ENCODE measurements around the gene HRC. TPM values are rescaled to one million over a fixed set of nuclear protein-coding genes. Genes with fewer than 3 reads are reported as not detected.

The HRC gene
- polyA plus RNA-seq, 1 of the 3 experiments (the other 2 are of a cell fraction): not detected

DNA sequence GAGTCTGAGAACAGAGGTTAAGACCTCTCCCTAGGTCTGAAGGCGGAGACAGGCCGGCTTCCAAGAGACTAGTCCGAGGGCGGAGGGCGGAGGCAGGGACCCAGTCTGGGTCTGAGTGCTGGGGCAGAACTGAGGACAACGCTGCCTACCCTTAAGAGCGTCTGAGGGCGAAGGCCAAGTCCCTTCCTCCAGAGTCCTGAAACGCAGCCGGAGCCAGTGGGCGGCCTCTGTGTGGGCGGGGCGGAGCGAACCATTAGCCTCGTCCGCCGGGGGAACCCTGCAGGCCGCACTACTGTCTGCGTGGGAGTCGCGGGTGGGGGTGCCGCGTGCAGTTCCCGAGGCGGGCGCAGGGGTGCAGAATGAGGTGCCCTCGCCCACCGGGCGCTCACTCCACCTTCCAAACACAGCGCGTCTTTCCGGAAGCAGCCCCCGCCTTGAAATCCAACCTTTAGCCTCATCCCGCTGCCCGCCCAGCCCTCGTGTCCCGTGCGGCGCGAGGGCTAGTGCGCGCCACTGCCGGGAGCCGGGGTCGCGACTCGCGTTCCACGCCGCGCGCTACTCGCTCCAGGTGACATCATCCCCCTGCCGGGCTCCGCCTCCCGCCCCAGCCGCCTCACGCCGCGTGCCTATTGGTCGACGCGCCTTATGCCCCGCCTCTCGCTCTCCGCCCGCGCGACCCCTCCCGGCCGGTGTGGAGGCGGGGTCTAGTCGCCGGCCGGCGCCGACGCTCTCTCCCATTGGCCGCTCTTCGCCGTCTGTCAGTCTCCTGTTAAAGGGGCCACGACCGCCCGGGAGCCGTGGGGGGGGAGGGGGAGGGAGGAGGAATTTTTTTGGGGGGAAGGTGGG lies 36.4 kb downstream of the HRC start, which contains the start of gene C19orf73 (continued):
- TF ChIP-seq, protein P1, sequence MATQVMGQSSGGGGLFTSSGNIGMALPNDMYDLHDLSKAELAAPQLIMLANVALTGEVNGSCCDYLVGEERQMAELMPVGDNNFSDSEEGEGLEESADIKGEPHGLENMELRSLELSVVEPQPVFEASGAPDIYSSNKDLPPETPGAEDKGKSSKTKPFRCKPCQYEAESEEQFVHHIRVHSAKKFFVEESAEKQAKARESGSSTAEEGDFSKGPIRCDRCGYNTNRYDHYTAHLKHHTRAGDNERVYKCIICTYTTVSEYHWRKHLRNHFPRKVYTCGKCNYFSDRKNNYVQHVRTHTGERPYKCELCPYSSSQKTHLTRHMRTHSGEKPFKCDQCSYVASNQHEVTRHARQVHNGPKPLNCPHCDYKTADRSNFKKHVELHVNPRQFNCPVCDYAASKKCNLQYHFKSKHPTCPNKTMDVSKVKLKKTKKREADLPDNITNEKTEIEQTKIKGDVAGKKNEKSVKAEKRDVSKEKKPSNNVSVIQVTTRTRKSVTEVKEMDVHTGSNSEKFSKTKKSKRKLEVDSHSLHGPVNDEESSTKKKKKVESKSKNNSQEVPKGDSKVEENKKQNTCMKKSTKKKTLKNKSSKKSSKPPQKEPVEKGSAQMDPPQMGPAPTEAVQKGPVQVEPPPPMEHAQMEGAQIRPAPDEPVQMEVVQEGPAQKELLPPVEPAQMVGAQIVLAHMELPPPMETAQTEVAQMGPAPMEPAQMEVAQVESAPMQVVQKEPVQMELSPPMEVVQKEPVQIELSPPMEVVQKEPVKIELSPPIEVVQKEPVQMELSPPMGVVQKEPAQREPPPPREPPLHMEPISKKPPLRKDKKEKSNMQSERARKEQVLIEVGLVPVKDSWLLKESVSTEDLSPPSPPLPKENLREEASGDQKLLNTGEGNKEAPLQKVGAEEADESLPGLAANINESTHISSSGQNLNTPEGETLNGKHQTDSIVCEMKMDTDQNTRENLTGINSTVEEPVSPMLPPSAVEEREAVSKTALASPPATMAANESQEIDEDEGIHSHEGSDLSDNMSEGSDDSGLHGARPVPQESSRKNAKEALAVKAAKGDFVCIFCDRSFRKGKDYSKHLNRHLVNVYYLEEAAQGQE (IDR thresholded peaks at IDR 0.05; ENCODE audit: low read depth, low read length): 0 out of 2 replicates have a peak, but pooled peaks have one; percentile 51
- TF ChIP-seq MEF2A (IDR thresholded peaks at IDR 0.05; ENCODE audit: borderline replicate concordance, low read depth) (no peak), TCF12 (IDR thresholded peaks at IDR 0.05) (no peak), SIN3A (IDR thresholded peaks at IDR 0.05; ENCODE audit: borderline replicate concordance, low read depth, low read length) (no peak), TEAD4 (IDR thresholded peaks at IDR 0.05; ENCODE audit: borderline replicate concordance, insufficient read depth) (no peak), RAD21 (IDR thresholded peaks at IDR 0.05; ENCODE audit: low read length) (no peak), NRF1 (IDR thresholded peaks at IDR 0.05; ENCODE audit: low read depth, low read length) (peak; percentile 28; the same call in 1 of the 2 replicates), GATA2 (CRISPR knock-in tag; IDR thresholded peaks at IDR 0.05) (no peak), RFX5 (IDR thresholded peaks at IDR 0.05; ENCODE audit: low read length) (no peak), TAF1 (IDR thresholded peaks at IDR 0.05; ENCODE audit: borderline replicate concordance, low read depth, low read length) (no peak), POLR2AphosphoS5 (IDR thresholded peaks at IDR 0.05; ENCODE audit: low read depth, low read length) (peak; percentile 57; the same call in 1 of the 2 replicates), SMC3 (IDR thresholded peaks at IDR 0.05; ENCODE audit: low read depth, low read length) (no peak), FOXJ3 (CRISPR knock-in tag; IDR thresholded peaks at IDR 0.05) (no peak), RXRA (IDR thresholded peaks at IDR 0.05; ENCODE audit: borderline replicate concordance, low read depth) (no peak)
- TF ChIP-seq, protein P2, sequence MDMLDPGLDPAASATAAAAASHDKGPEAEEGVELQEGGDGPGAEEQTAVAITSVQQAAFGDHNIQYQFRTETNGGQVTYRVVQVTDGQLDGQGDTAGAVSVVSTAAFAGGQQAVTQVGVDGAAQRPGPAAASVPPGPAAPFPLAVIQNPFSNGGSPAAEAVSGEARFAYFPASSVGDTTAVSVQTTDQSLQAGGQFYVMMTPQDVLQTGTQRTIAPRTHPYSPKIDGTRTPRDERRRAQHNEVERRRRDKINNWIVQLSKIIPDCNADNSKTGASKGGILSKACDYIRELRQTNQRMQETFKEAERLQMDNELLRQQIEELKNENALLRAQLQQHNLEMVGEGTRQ (IDR thresholded peaks at IDR 0.05; ENCODE audit: borderline replicate concordance, low read depth, low read length): no peak
- TF ChIP-seq, protein P3, sequence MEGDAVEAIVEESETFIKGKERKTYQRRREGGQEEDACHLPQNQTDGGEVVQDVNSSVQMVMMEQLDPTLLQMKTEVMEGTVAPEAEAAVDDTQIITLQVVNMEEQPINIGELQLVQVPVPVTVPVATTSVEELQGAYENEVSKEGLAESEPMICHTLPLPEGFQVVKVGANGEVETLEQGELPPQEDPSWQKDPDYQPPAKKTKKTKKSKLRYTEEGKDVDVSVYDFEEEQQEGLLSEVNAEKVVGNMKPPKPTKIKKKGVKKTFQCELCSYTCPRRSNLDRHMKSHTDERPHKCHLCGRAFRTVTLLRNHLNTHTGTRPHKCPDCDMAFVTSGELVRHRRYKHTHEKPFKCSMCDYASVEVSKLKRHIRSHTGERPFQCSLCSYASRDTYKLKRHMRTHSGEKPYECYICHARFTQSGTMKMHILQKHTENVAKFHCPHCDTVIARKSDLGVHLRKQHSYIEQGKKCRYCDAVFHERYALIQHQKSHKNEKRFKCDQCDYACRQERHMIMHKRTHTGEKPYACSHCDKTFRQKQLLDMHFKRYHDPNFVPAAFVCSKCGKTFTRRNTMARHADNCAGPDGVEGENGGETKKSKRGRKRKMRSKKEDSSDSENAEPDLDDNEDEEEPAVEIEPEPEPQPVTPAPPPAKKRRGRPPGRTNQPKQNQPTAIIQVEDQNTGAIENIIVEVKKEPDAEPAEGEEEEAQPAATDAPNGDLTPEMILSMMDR (IDR thresholded peaks at IDR 0.05): 0 out of 2 replicates have a peak, but pooled peaks have one; percentile 13
- TF ChIP-seq, protein P4, sequence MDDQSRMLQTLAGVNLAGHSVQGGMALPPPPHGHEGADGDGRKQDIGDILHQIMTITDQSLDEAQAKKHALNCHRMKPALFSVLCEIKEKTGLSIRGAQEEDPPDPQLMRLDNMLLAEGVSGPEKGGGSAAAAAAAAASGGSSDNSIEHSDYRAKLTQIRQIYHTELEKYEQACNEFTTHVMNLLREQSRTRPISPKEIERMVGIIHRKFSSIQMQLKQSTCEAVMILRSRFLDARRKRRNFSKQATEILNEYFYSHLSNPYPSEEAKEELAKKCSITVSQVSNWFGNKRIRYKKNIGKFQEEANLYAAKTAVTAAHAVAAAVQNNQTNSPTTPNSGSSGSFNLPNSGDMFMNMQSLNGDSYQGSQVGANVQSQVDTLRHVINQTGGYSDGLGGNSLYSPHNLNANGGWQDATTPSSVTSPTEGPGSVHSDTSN (IDR thresholded peaks at IDR 0.05): peak; percentile 95
- TF ChIP-seq, protein P5, sequence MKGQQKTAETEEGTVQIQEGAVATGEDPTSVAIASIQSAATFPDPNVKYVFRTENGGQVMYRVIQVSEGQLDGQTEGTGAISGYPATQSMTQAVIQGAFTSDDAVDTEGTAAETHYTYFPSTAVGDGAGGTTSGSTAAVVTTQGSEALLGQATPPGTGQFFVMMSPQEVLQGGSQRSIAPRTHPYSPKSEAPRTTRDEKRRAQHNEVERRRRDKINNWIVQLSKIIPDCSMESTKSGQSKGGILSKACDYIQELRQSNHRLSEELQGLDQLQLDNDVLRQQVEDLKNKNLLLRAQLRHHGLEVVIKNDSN (IDR thresholded peaks at IDR 0.05; ENCODE audit: borderline replicate concordance, low read depth): no peak
